GM19351 (cell line): Measurements from ENCODE around the gene PLA2G2E.
"Not testable (repeated sequence)": the region's sequence is repeated elsewhere in the genome, so short reads cannot be mapped to it uniquely, and the experiment has no call there.

Source experiments
- ATAC-seq: cut with Tn5 transposase; IDR thresholded peaks from one replicate; pipeline ENCODE4 v1.9.1; 2021; ENCODE audit warnings: mild to moderate bottlenecking, moderate library complexity; ENCODE audit not compliant: unreplicated experiment

The PLA2G2E gene

DNA sequence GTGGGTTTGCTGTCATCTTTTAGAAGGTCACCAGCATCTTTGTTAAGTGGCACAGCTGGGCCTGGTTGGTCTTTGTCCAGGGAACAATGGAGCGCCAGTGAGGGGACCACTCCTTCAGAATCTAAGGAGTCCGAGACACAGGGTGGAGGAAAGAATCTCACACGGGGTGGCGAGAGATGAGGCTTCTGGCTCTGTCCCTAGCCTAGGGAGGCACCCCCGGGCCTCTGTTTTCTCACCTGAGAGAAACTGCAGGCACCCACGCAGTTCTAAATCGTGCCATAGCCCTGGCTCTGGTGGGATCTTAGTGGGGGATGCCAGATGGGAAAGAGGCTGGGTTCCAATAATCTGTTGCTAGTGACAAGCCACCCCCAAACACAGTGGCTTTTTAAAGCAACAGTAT, 10.9 kb upstream of the PLA2G2E start:
- ATAC-seq: no peak

GRCh38 chr1:19932866-19933265, 9.4 kb upstream of the PLA2G2E start:
- no peak for ATAC-seq

- ATAC-seq: not testable (repeated sequence)
Measured at GRCh38 chr1:19927130-19927421, 3.7 kb upstream of the PLA2G2E start.

- ATAC-seq: no peak
Measured at GRCh38 chr1:19926296-19927129, 3.1 kb upstream of the PLA2G2E start.

GRCh38 chr1:19925342-19926070, 2.1 kb upstream of the PLA2G2E start:
- ATAC-seq: no peak

GRCh38 chr1:19923953-19924346, 533 bp upstream of the PLA2G2E start:
- ATAC-seq: no peak

GRCh38 chr1:19922015-19922688, 1.3 kb downstream of the PLA2G2E start:
- ATAC-seq: no peak

DNA sequence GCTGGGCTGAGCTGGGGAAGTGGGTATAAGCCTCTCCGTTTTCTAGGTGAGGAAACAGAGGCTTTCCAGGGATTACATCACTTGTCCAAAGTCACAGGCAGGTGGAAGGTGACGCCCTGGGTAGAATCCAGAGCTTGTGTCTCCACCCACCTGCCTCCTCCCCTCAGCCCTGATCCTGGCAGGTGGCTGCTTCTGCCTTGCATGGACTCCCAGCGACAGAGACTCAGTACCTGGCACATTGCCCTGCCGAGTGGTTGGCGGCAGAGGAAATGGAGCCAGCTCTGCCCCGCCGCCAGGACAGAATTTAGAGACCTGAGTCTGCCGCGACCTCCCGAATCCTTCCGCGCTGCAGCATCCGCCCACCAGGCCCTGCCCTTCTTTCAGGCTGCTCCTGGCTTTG, 2.1 kb downstream of the PLA2G2E start:
- no peak for ATAC-seq

- no peak for ATAC-seq
Measured at GRCh38 chr1:19920132-19920710, 3.2 kb downstream of the PLA2G2E start.

- ATAC-seq: no peak
Measured at GRCh38 chr1:19918057-19918456, 5.4 kb downstream of the PLA2G2E start.

DNA sequence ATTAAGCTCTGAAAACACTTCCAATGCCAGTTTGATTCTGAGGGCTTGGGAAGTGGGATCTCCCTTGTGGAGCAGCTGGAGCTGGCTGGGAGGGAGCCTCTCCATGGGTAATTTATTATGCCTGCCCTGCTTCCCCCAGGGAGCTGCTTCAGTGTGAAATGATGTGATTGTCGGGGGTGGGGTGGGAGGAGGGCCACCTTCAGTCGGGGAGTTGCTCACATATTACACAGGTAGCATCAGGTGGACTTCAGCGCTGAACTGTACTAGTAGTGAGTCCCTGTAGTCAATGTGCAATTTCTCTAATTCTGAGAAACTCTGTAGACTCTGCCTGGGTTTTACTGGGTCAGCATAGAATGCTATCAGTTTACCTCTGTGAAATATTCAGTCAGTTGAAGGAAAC, 12.8 kb downstream of the PLA2G2E start:
- ATAC-seq: no peak

DNA sequence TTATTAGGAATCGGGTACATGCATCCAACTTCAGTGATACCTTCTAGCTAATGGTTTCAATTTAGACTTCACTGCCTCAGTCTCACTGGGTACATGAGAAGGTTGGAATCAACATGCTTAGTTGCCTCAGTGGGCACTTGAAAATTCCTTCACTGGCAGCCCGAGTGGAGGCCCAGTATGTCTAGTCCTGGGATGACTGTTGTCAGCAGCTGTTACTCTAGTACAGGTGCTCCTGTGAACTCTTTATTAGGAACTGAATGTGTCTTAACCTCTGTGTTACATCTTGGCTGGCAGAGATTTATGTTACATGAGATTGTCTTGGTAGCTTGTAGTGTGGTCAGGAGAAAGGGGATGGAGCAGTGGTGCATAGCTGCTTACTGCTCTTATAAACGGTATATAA, 13.4 kb downstream of the PLA2G2E start:
- ATAC-seq: no peak

DNA sequence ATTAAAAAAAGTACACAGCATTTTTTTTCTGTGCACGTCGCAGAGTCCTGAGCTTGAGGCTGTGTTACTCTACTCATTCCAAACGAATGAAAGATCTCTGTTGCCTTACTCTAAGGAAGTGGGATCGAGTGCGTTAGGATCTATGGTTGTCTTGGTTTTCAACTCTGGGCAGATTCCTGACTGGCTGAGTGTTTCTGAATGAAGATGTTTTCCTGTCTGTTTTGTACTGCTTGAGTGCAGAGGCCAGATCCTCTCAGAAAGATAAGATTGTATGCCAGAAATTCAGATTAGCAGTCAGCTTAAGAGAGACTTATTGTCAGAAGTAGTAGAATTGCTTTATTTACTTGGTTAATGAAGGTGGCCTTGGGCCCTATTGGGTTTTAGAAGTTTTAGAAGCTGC, 14.0 kb downstream of the PLA2G2E start:
- no peak for ATAC-seq

DNA sequence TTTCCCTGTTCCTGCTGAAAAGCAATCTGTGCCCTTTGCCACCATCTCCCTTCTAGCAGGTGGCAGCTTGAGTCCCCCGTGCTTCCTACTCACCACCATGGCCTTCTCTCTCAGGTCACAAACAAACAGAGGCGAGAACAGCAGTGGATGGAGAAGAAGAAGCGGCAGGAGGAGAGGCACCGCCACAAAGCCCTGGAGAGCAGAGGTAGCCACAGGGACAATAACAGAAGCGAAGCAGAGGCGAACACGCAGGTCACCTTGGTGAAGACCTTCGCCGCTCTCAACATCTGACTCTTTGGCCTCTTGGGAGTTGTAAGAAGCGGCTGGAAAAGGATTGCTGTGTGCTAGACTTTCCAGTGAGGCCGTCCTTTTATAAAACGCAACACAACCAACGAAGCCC, 16.0 kb downstream of the PLA2G2E start:
- no peak for ATAC-seq

GRCh38 chr1:19903621-19904020, 19.8 kb downstream of the PLA2G2E start:
- ATAC-seq: no peak

GRCh38 chr1:19901653-19902052, 21.8 kb downstream of the PLA2G2E start:
- no peak for ATAC-seq

- no peak for ATAC-seq
Measured at GRCh38 chr1:19894218-19894617, 29.2 kb downstream of the PLA2G2E start.

DNA sequence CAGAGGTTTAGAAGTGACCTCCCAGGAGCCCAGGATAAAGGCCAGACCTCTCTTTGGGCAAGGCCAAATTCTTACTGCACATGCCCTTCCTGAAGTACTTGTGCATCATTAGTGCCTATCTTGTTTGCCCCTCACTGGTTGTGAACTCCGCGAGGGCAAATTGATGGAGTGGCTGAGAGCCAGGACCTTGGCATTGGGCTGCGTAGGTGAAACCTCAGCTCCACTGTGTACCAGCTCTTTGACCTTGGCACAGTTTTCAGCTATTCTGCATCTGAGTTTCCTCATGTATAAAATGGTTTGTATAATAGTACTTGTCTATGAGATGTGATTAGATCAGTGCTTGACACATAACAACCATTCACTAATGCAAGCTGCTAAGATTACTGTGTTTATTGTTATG, 29.7 kb downstream of the PLA2G2E start:
- no peak for ATAC-seq

GRCh38 chr1:19892628-19893168, 30.7 kb downstream of the PLA2G2E start:
- ATAC-seq: no peak

DNA sequence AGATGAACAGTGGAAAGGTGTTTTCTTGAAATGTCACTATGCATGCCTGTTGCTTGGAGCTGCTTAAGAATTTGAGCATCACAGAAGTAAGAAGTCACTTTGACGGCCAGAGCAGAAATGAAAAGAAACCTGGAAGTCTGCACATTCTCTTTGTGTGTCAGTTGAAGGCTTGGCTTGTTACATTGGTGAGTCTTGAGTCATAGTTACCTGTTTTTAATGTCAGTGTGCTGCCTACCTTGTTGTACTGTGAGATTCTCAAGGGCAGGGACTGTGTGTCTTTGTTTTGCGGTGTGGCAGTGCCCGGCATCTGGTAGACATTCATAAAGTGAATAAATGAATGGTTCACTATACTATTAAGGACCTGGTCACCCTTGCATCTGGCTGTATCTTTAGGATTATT, 31.3 kb downstream of the PLA2G2E start:
- ATAC-seq: no peak

DNA sequence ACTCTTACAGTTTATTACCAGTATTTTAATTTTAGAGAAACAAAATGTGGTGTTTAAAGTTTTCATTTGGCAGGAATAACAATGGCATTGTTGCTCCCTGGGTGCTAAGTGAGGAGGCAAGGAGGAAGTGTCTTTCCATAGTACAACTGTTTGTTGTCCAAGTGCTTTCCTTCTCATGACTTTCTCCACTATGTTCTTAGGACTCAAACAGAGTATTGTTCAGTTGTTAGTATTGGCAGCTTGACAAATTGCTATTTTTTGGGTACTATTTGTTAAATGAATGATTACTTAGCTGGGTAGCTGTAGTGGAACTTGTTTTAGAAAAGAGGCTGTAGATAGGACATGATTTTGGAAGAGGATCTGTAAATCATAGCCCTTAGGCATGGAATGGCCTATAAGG, 33.8 kb downstream of the PLA2G2E start:
- ATAC-seq: no peak
